B cell (primary cell): Measurements from ENCODE around the gene SCFD2.

Experiments
- EZH2 ChIP-seq: IDR thresholded peaks from 2 replicates; pipeline ENCODE4 v1.6.1; 2012; ENCODE audit warnings: borderline replicate concordance, low read depth, mild to moderate bottlenecking, moderate library complexity, low read length; ENCODE audit not compliant: insufficient read depth, poor library complexity, severe bottlenecking
- TF ChIP-seq, protein P1 (sequence below): fragments of 200-600 bp; IDR thresholded peaks from one replicate; pipeline ENCODE4 v1.8.0; 2022; ENCODE audit warnings: antibody characterized with exemption, mild to moderate bottlenecking

DNA sequence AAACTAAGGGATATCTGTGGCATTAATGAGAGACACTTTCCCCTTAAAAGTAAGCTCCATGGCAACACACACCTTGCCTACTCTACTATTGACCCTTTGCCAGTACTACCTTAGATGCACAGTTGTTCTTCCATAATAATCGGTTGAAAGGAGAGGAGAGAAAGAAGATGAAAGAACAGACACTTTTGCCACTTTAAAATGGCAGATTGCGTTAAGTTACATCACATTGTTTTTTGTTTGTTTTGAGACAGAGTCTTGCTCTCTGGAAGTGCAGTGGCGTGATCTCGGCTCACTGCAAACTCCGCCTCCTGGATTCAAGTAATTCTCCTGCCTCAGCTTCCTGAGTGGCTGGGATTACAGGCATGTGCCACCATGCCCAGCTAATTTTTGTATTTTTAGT lies 239.8 kb downstream of the SCFD2 start:
- TF ChIP-seq, protein P1, sequence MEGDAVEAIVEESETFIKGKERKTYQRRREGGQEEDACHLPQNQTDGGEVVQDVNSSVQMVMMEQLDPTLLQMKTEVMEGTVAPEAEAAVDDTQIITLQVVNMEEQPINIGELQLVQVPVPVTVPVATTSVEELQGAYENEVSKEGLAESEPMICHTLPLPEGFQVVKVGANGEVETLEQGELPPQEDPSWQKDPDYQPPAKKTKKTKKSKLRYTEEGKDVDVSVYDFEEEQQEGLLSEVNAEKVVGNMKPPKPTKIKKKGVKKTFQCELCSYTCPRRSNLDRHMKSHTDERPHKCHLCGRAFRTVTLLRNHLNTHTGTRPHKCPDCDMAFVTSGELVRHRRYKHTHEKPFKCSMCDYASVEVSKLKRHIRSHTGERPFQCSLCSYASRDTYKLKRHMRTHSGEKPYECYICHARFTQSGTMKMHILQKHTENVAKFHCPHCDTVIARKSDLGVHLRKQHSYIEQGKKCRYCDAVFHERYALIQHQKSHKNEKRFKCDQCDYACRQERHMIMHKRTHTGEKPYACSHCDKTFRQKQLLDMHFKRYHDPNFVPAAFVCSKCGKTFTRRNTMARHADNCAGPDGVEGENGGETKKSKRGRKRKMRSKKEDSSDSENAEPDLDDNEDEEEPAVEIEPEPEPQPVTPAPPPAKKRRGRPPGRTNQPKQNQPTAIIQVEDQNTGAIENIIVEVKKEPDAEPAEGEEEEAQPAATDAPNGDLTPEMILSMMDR: no peak
- no peak for TF ChIP-seq EZH2
